Activated T-cell treated with anti-CD3 and anti-CD28 coated beads, Interleukin-2, amount 50 U/mL, for 72 hours (primary cell): Measurements from ENCODE around the gene LMO4. TPM values are rescaled to one million over a fixed set of nuclear protein-coding genes. Genes with fewer than 3 reads are reported as not detected.

ENCODE experiments used
- ATAC-seq, 2 donors: fragments of 150-1000 bp; cut with Tn5 transposase; replicated peaks in 1 of 2; 2 replicates each; pipeline ENCODE4 v1.10.0; 2021; ENCODE audit warnings: moderate library complexity in 2 of 2, mild to moderate bottlenecking in 1 of 2
- DNase-seq, 2 donors: peaks; one replicate each; pipeline ENCODE4 v3.0.0; 2021 to 2022; ENCODE audit warnings: mixed read lengths in 1 of 2
- H3K27ac Mint-ChIP-seq: one replicate; pipeline ENCODE4 v1.8.0; 2022; ENCODE audit warnings: mild to moderate bottlenecking, moderate library complexity, mixed read lengths
- H3K27me3 Mint-ChIP-seq: one replicate; pipeline ENCODE4 v1.8.0; 2022; ENCODE audit warnings: low read depth, mixed read lengths
- H3K36me3 Mint-ChIP-seq, 2 donors: one replicate each; pipeline ENCODE4 v1.8.0; 2022; ENCODE audit warnings: mixed read lengths in 2 of 2, mild to moderate bottlenecking in 1 of 2; ENCODE audit not compliant: insufficient read depth in 2 of 2
- H3K4me1 Mint-ChIP-seq: one replicate; pipeline ENCODE4 v1.8.0; 2022; ENCODE audit warnings: low read depth, mixed read lengths
- H3K4me3 Mint-ChIP-seq, 2 donors: one replicate each; pipeline ENCODE4 v1.8.0; 2022; ENCODE audit warnings: mild to moderate bottlenecking in 2 of 2, mixed read lengths in 2 of 2, moderate library complexity in 2 of 2
- H3K9me3 Mint-ChIP-seq, 2 donors: one replicate each; pipeline ENCODE4 v1.8.0; 2022; ENCODE audit warnings: mixed read lengths in 2 of 2
- total RNA-seq, 2 donors: library from RNA; stranded (reverse); gene quantifications; one replicate each; pipeline ENCODE4 v1.2.3, GENCODE V29; 2022

Gene LMO4
- total RNA-seq, 2 donors from 2014 or later, result 28.9 to 31.8 TPM

- ATAC-seq (no peak), DNase-seq (no peak)
- Mint-ChIP-seq H3K4me1 (no peaks in the 10 kb centered on the region), H3K36me3 (no peaks in the 10 kb centered on the region), H3K27ac (no peak overlapping the region), H3K4me3 (no peak overlapping the region), H3K9me3 (no peaks in the 10 kb centered on the region), H3K27me3 (peaks cover 7% of the 10 kb centered on the region)
Measured at GRCh38 chr1:87389011-87389410, 60.3 kb downstream of the LMO4 start.

GRCh38 chr1:87389546-87389945 lies 60.9 kb downstream of the LMO4 start:
- no peak overlapping the region for H3K4me3 Mint-ChIP-seq
- no peaks in the 10 kb centered on the region for H3K36me3 Mint-ChIP-seq
- no peaks in the 10 kb centered on the region for H3K9me3 Mint-ChIP-seq
- H3K27ac Mint-ChIP-seq, result no peak overlapping the region
- DNase-seq, result no peak
- peaks cover 6% of the 10 kb centered on the region for H3K27me3 Mint-ChIP-seq
- no peak for ATAC-seq
- no peaks in the 10 kb centered on the region for H3K4me1 Mint-ChIP-seq

GRCh38 chr1:87392248-87393192 lies 63.8 kb downstream of the LMO4 start:
- no peak overlapping the region for H3K27ac Mint-ChIP-seq
- no peak for ATAC-seq
- no peak overlapping the region for H3K4me3 Mint-ChIP-seq
- H3K27me3 Mint-ChIP-seq, result peaks cover 6% of the 10 kb centered on the region
- no peaks in the 10 kb centered on the region for H3K36me3 Mint-ChIP-seq
- no peaks in the 10 kb centered on the region for H3K9me3 Mint-ChIP-seq
- DNase-seq, result no peak
- H3K4me1 Mint-ChIP-seq, result no peaks in the 10 kb centered on the region

GRCh38 chr1:87393445-87394085 lies 64.9 kb downstream of the LMO4 start:
- no peaks in the 10 kb centered on the region for H3K36me3 Mint-ChIP-seq
- no peak overlapping the region for H3K4me3 Mint-ChIP-seq
- H3K27me3 Mint-ChIP-seq, result peaks cover 5% of the 10 kb centered on the region
- no peak for DNase-seq
- no peak overlapping the region for H3K27ac Mint-ChIP-seq
- ATAC-seq, result no peak
- H3K9me3 Mint-ChIP-seq, result no peaks in the 10 kb centered on the region
- H3K4me1 Mint-ChIP-seq, result no peaks in the 10 kb centered on the region

GRCh38 chr1:87394513-87394912 lies 65.8 kb downstream of the LMO4 start:
- DNase-seq (no peak), ATAC-seq (no peak)
- H3K9me3 Mint-ChIP-seq, result no peaks in the 10 kb centered on the region
- no peaks in the 10 kb centered on the region for H3K36me3 Mint-ChIP-seq
- H3K4me1 Mint-ChIP-seq, result no peaks in the 10 kb centered on the region
- H3K4me3 Mint-ChIP-seq, result no peak overlapping the region
- peaks cover 9% of the 10 kb centered on the region for H3K27me3 Mint-ChIP-seq
- no peak overlapping the region for H3K27ac Mint-ChIP-seq

- DNase-seq (no peak), ATAC-seq (no peak)
- no peaks in the 10 kb centered on the region for H3K36me3 Mint-ChIP-seq
- peaks cover 9% of the 10 kb centered on the region for H3K27me3 Mint-ChIP-seq
- H3K4me1 Mint-ChIP-seq, result no peaks in the 10 kb centered on the region
- H3K27ac Mint-ChIP-seq, result no peak overlapping the region
- H3K9me3 Mint-ChIP-seq, result no peaks in the 10 kb centered on the region
- no peak overlapping the region for H3K4me3 Mint-ChIP-seq
Measured at GRCh38 chr1:87394982-87395381, 66.3 kb downstream of the LMO4 start.
